ENCODE measurements around the gene ARHGAP24.

DNA sequence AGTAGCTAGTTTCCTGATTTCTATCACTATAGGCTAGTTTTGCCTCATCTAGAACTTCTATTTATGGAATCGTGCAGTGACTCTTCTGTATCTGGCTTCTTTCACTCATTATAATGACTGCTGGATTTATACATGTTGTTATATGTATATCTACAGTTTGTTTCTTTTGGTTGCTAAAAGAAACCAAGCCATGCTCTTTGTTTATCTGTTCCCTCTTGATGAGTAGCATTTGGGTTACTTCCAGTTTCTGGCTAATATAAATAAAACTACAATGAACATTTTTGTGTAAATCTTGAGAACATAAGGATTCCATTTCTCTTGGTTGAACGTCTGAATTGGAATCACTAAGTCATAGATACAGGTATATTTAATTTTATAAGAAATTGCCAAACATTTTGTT is 73.9 kb downstream of the ARHGAP24 start:
- TF ChIP-seq CTCF (IDR thresholded peaks at IDR 0.05) = no peak
- no peak for TF ChIP-seq POLR2A (IDR thresholded peaks at IDR 0.05)

All from ovary (tissue), 3 donors.